H1 (cell line): ENCODE data around the gene NRN1L. TPM values are rescaled to one million over a fixed set of nuclear protein-coding genes. Genes with fewer than 3 reads are reported as not detected.

Experiments
- CTCF ChIA-PET: fragments of 300-600 bp; sonication (Branson Sonifier 250); formaldehyde crosslinking; loops from one replicate; lab custom pipeline; 2021; ENCODE audit not compliant: partially characterized antibody; lab: Charles Lee
- POLR2A ChIA-PET: fragments of 300-600 bp; sonication (Branson Sonifier 250); formaldehyde crosslinking; loops from one replicate; lab custom pipeline; 2021; ENCODE audit warnings: inconsistent platforms; ENCODE audit not compliant: partially characterized antibody; lab: Charles Lee
- DNase-seq, 2 experiments: peaks; one replicate each; pipeline versions ENCODE4 v3.0.0 to v3.0.0-alpha.2; 2010 to 2022; ENCODE audit warnings: low spot score in 2 of 2, low read depth in 1 of 2, mixed read lengths in 1 of 2
- FAIRE-seq: peaks from 2 replicates; lab custom pipeline; 2011; peaks lifted over from hg19 to GRCh38; lab: Jason Lieb, UNC
- H2AFZ ChIP-seq: 2 replicates; pipeline ENCODE4 v1.8.1; 2012; ENCODE audit warnings: low read length, inconsistent platforms
- H2AK5ac ChIP-seq: 2 replicates; pipeline ENCODE4 v1.6.1; 2013; ENCODE audit warnings: low read depth, low read length
- H2BK120ac ChIP-seq: replicated peaks from 2 replicates; pipeline ENCODE3; 2013; ENCODE audit warnings: low read depth, low read length, inconsistent platforms
- H2BK12ac ChIP-seq: 2 replicates; pipeline ENCODE4 v1.6.1; 2013; ENCODE audit warnings: low read depth, low read length
- H2BK15ac ChIP-seq: 2 replicates; pipeline ENCODE4 v1.6.1; 2013; ENCODE audit warnings: low read length
- H2BK20ac ChIP-seq: 2 replicates; pipeline ENCODE4 v1.6.1; 2013; ENCODE audit warnings: low read length
- H2BK5ac ChIP-seq: 2 replicates; pipeline ENCODE4 v1.6.1; 2013; ENCODE audit warnings: low read depth, low read length
- H3K14ac ChIP-seq: 2 replicates; pipeline ENCODE4 v1.6.1; 2013; ENCODE audit warnings: inconsistent platforms; ENCODE audit not compliant: insufficient read length
- H3K18ac ChIP-seq: 2 replicates; pipeline ENCODE4 v1.6.1; 2013; ENCODE audit warnings: low read length; ENCODE audit errors: extremely low read depth
- H3K23ac ChIP-seq: 2 replicates; pipeline ENCODE4 v1.6.1; 2013; ENCODE audit warnings: inconsistent platforms; ENCODE audit not compliant: insufficient read length
- H3K23me2 ChIP-seq: 2 replicates; pipeline ENCODE4 v1.6.1; 2013; ENCODE audit warnings: low read depth, low read length
- H3K27ac ChIP-seq: 2 replicates; pipeline ENCODE4 v1.6.1; 2011; ENCODE audit warnings: low read depth, low read length, inconsistent platforms
- H3K27me3 ChIP-seq, 4 experiments: replicated peaks in 1 of 4; 1 replicate in 1 of 4; 2 replicates in 3 of 4; pipeline versions ENCODE4 v1.6.1 to v1.8.1; 2011 to 2013; ENCODE audit warnings: low read length in 3 of 4, mild to moderate bottlenecking in 3 of 4, inconsistent platforms in 2 of 4, mixed read lengths in 2 of 4, moderate library complexity in 1 of 4; ENCODE audit not compliant: control insufficient read depth in 3 of 4, insufficient read depth in 3 of 4; ENCODE audit errors: extremely low read depth in 1 of 4
- H3K36me3 ChIP-seq, 4 experiments: 2 replicates each; pipeline versions ENCODE4 v1.6.1 to v1.8.1; 2011 to 2013; ENCODE audit warnings: mild to moderate bottlenecking in 4 of 4, low read length in 3 of 4, moderate library complexity in 2 of 4, control low read depth in 1 of 4, inconsistent platforms in 1 of 4; ENCODE audit not compliant: insufficient read depth in 4 of 4, control insufficient read depth in 2 of 4
- H3K4ac ChIP-seq: replicated peaks from 2 replicates; pipeline ENCODE3; 2013; ENCODE audit warnings: low read length, low read depth, mixed read lengths, inconsistent platforms; ENCODE audit not compliant: insufficient read length
- H3K4me1 ChIP-seq, 4 experiments: replicated peaks in 1 of 4; 1 replicate in 1 of 4; 2 replicates in 3 of 4; pipeline versions ENCODE4 v1.6.1 to v1.8.1; 2011 to 2013; ENCODE audit warnings: low read length in 3 of 4, inconsistent platforms in 2 of 4, mixed read lengths in 1 of 4; ENCODE audit not compliant: insufficient read depth in 4 of 4, control insufficient read depth in 3 of 4
- H3K4me2 ChIP-seq, 2 experiments: 2 replicates each; pipeline versions ENCODE4 v1.6.1 to v1.8.1; 2011 to 2013; ENCODE audit warnings: low read depth in 2 of 2, low read length in 2 of 2, control low read depth in 1 of 2, inconsistent platforms in 1 of 2, mild to moderate bottlenecking in 1 of 2; ENCODE audit not compliant: insufficient read depth in 1 of 2
- H3K4me3 ChIP-seq, 4 experiments: fragments of 200-600, 300-600 bp in 1 of 4; sonication (generic), shearing (Covaris generic), sonication (Bioruptor Twin) in 1 of 4; 2 replicates each; pipeline versions ENCODE4 v1.5.1 to v1.8.1; 2011 to 2016; ENCODE audit warnings: low read length in 4 of 4, low read depth in 3 of 4, control low read depth in 2 of 4, inconsistent platforms in 2 of 4, mild to moderate bottlenecking in 2 of 4, mixed read lengths in 1 of 4, moderate library complexity in 1 of 4; ENCODE audit not compliant: insufficient read depth in 2 of 4; ENCODE audit errors: extremely low read depth in 1 of 4
- H3K56ac ChIP-seq: replicated peaks from 2 replicates; pipeline ENCODE3; 2013; ENCODE audit warnings: low read depth, mild to moderate bottlenecking, mixed read lengths, low read length, inconsistent platforms; ENCODE audit not compliant: insufficient read length
- H3K79me1 ChIP-seq: 2 replicates; pipeline ENCODE4 v1.6.1; 2013; ENCODE audit warnings: low read depth, low read length, control low read depth
- H3K79me2 ChIP-seq, 2 experiments: 2 replicates each; pipeline versions ENCODE4 v1.6.1 to v1.8.1; 2012 to 2013; ENCODE audit warnings: low read length in 2 of 2, mild to moderate bottlenecking in 2 of 2, inconsistent platforms in 1 of 2; ENCODE audit not compliant: insufficient read depth in 2 of 2, control insufficient read depth in 1 of 2
- H3K9ac ChIP-seq, 4 experiments: replicated peaks in 1 of 4; 1 replicate in 1 of 4; 2 replicates in 3 of 4; pipeline versions ENCODE4 v1.6.1 to v1.8.1; 2011 to 2013; ENCODE audit warnings: low read depth in 3 of 4, low read length in 3 of 4, control low read depth in 2 of 4, mild to moderate bottlenecking in 2 of 4, moderate library complexity in 2 of 4, inconsistent platforms in 1 of 4; ENCODE audit errors: extremely low read depth in 1 of 4
- H3K9me3 ChIP-seq, 2 experiments: 2 replicates each; pipeline versions ENCODE4 v1.6.1 to v1.8.1; 2012 to 2013; ENCODE audit warnings: mild to moderate bottlenecking in 2 of 2, moderate library complexity in 2 of 2, control low read depth in 1 of 2, inconsistent platforms in 1 of 2, low read depth in 1 of 2, low read length in 1 of 2, mixed read lengths in 1 of 2; ENCODE audit not compliant: insufficient read depth in 2 of 2
- H4K20me1 ChIP-seq, 2 experiments: replicated peaks in 1 of 2; 2 replicates each; pipeline versions ENCODE3 to v1.8.1; 2011 to 2013; ENCODE audit warnings: inconsistent platforms in 2 of 2, low read length in 2 of 2, mild to moderate bottlenecking in 1 of 2; ENCODE audit not compliant: insufficient read depth in 2 of 2, control insufficient read depth in 1 of 2
- H4K5ac ChIP-seq: 2 replicates; pipeline ENCODE4 v1.6.1; 2013; ENCODE audit warnings: low read length, low read depth, mixed read lengths, inconsistent platforms; ENCODE audit not compliant: insufficient read length
- H4K8ac ChIP-seq: 2 replicates; pipeline ENCODE4 v1.8.0; 2013; ENCODE audit warnings: mild to moderate bottlenecking, moderate library complexity, low read length, inconsistent platforms; ENCODE audit not compliant: insufficient read depth; ENCODE audit errors: extremely low read depth
- H4K91ac ChIP-seq: replicated peaks from 2 replicates; pipeline ENCODE3; 2013; ENCODE audit warnings: low read length, mixed read lengths, inconsistent platforms; ENCODE audit not compliant: insufficient read length
- BACH1 ChIP-seq: IDR thresholded peaks from 2 replicates; pipeline ENCODE4 v1.6.1; 2012; ENCODE audit warnings: low read length, improper control_type of control experiment
- FOSL1 ChIP-seq: IDR thresholded peaks from 2 replicates; pipeline ENCODE4 v1.6.1; 2011; ENCODE audit warnings: mild to moderate bottlenecking, low read depth, low read length, moderate library complexity; ENCODE audit not compliant: insufficient read depth
- NRF1 ChIP-seq: IDR thresholded peaks from 2 replicates; pipeline ENCODE4 v1.6.1; 2011; ENCODE audit warnings: mild to moderate bottlenecking, low read depth, low read length, improper control_type of control experiment
- POU5F1 ChIP-seq: IDR thresholded peaks from 2 replicates; pipeline ENCODE4 v1.6.1; 2011; ENCODE audit warnings: low read depth, mild to moderate bottlenecking, low read length, moderate library complexity
- RBBP5 ChIP-seq: IDR thresholded peaks from 2 replicates; pipeline ENCODE4 v1.7.1; 2012; ENCODE audit warnings: low read depth, mild to moderate bottlenecking, inconsistent platforms, low read length, moderate library complexity, borderline replicate concordance
- TBP ChIP-seq: IDR thresholded peaks from 2 replicates; pipeline ENCODE4 v1.6.1; 2011; ENCODE audit warnings: low read depth, low read length, improper control_type of control experiment
- TCF12 ChIP-seq: IDR thresholded peaks from 2 replicates; pipeline ENCODE4 v1.6.1; 2011; ENCODE audit warnings: low read depth, mild to moderate bottlenecking, low read length
- WGBS, 2 experiments: shearing (Covaris generic) in 1 of 2; methylation state at CpG; one replicate each; pipeline versions ENCODE4 v1.1.6 to v1.1.7; 2013 to 2015; ENCODE audit warnings: low lambda C conversion rate in 2 of 2, mixed read lengths in 2 of 2, inconsistent platforms in 1 of 2, low coverage in 1 of 2, missing lambda C conversion rate in 1 of 2; ENCODE audit not compliant: insufficient replicate concordance in 2 of 2, insufficient coverage in 1 of 2, insufficient read length in 1 of 2; ENCODE audit errors: extremely low coverage in 1 of 2, missing lambda C conversion rate in 1 of 2; 5-methylcytosine and 5-hydroxymethylcytosine counted together
- polyA plus RNA-seq, 7 experiments: library from polyadenylated mRNA; depleted of rRNA in 3 of 7; stranded (reverse) in 5 of 7; unstranded in 2 of 7; fragments of >200 nt in 5 of 7; fragments of 200-250 nt in 2 of 7; gene quantifications; 1 replicate in 5 of 7; 2 replicates in 1 of 7; 4 replicates in 1 of 7; pipeline versions ENCODE4 v1.2.1 to v1.2.3, GENCODE V29; 2011 to 2013; ENCODE audit warnings: missing spikeins in 2 of 7, mixed read lengths in 2 of 7
- total RNA-seq: library from RNA; stranded (reverse); fragmentation: NEBNext Ultra II Directional; extraction: Animal tissue kit (Norgen Biotek cat#: 25700); gene quantifications from 2 replicates; pipeline ENCODE4 v1.2.1, GENCODE V29; 2021

NRN1L gene
- total and polyA plus RNA-seq, 2 of the 8 experiments (the other 6 are each of a cell fraction or from before 2014, with no cell fraction given) = 4.1 to 35.2 TPM

- H3K23ac ChIP-seq = no peak overlapping the region
- H4K91ac ChIP-seq = no peak overlapping the region
- no peaks in the 10 kb centered on the region for H3K79me1 ChIP-seq
- DNase-seq (no peak), FAIRE-seq (no peak)
- H3K56ac ChIP-seq = no peak overlapping the region
- no peak overlapping the region for H2BK5ac ChIP-seq
- H2BK12ac ChIP-seq = no peak overlapping the region
- no peaks in the 10 kb centered on the region for H3K23me2 ChIP-seq
- H3K79me2 ChIP-seq = no peaks in the 10 kb centered on the region
- peaks cover 8 to 27% of the 10 kb centered on the region in 2 experiments for H4K20me1 ChIP-seq
- no peak overlapping the region for H3K4me2 ChIP-seq
- H3K4ac ChIP-seq = no peak overlapping the region
- H3K27me3 ChIP-seq = no peaks in the 10 kb centered on the region
- ChIA-PET POLR2A (interaction anchor here (0.6 to 7.5 kb wide), 5 partner anchors 8 to 165 kb away, joined by 3 to 43 read pairs (median 6); partner anchors contain the start of genes NRN1L and PSMB10), CTCF (interaction anchor here (0.9 to 27.1 kb wide), 12 partner anchors 12 to 407 kb away, joined by 3 to 623 read pairs (median 4); partner anchors contain the start of genes EDC4, NRN1L and PSKH1)
- H3K9ac ChIP-seq = no peak overlapping the region
- H3K4me1 ChIP-seq = peaks cover 0 to 8% (median 4%) of the 10 kb centered on the region in 4 experiments; a peak in 5 of 7 replicates
- H2BK120ac ChIP-seq = no peak overlapping the region
- H3K14ac ChIP-seq = no peak overlapping the region
- no peak overlapping the region for H2AFZ ChIP-seq
- no peak overlapping the region for H4K8ac ChIP-seq
- no peak overlapping the region for H3K18ac ChIP-seq
- no peak overlapping the region for H2BK20ac ChIP-seq
- TF ChIP-seq TBP (no peak), POU5F1 (no peak), RBBP5 (no peak), NRF1 (no peak), FOSL1 (no peak), TCF12 (no peak), BACH1 (no peak)
- no peak overlapping the region for H3K4me3 ChIP-seq
- no peak overlapping the region for H2AK5ac ChIP-seq
- H4K5ac ChIP-seq = no peak overlapping the region
- no peaks in the 10 kb centered on the region for H3K9me3 ChIP-seq
- H2BK15ac ChIP-seq = no peak overlapping the region; the same call in 1 of the 2 replicates
- WGBS, 2 experiments = 96% methylated on average over 22 of the region's 22 CpGs; no CpG with 5 or more reads in 1 of the 2 experiments
- H3K36me3 ChIP-seq = no peaks in the 10 kb centered on the region; a peak in 2 of 8 replicates
- H3K27ac ChIP-seq = no peak overlapping the region
Observed at GRCh38 chr16:67927131-67927941, 42.7 kb downstream of the NRN1L start.
